ENCODE measurements around the gene LEPROT. TPM values are rescaled to one million over a fixed set of nuclear protein-coding genes. Genes with fewer than 3 reads are reported as not detected.
A peak's percentile ranks its signal among the peaks of the same experiment; 100 is the strongest.
"Not testable (repeated sequence)": the region's sequence is repeated elsewhere in the genome, so short reads cannot be mapped to it uniquely, and the experiment has no call there.

Gene LEPROT
- total RNA-seq, 1 donor from 2014 or later: 56.0 TPM

- H3K4me3 Mint-ChIP-seq (ENCODE audit: unreplicated experiment): no peak overlapping the region
- H3K36me3 Mint-ChIP-seq (ENCODE audit: unreplicated experiment): peaks cover 12% of the 10 kb centered on the region
- peaks cover 3% of the 10 kb centered on the region for H3K27me3 Mint-ChIP-seq (ENCODE audit: unreplicated experiment)
- no peaks in the 10 kb centered on the region for H3K4me1 Mint-ChIP-seq (ENCODE audit: low read depth, unreplicated experiment)
- H3K9me3 Mint-ChIP-seq (ENCODE audit: unreplicated experiment): peaks cover 10% of the 10 kb centered on the region
- no peak for TF ChIP-seq CTCF (IDR thresholded peaks at IDR 0.05; ENCODE audit: partially characterized antibody, unreplicated experiment)
- no peak overlapping the region for H3K27ac Mint-ChIP-seq (ENCODE audit: unreplicated experiment)
- no peak for DNase-seq
Measured at GRCh38 chr1:65459397-65459768, 38.9 kb downstream of the LEPROT start.

GRCh38 chr1:65465837-65466236 is 45.4 kb downstream of the LEPROT start:
- Mint-ChIP-seq H3K36me3 (ENCODE audit: unreplicated experiment) (peaks cover 26% of the 10 kb centered on the region), H3K9me3 (ENCODE audit: unreplicated experiment) (peaks cover 18% of the 10 kb centered on the region)
- not testable (repeated sequence) for H3K4me1 Mint-ChIP-seq (ENCODE audit: low read depth, unreplicated experiment); H3K27ac Mint-ChIP-seq (ENCODE audit: unreplicated experiment); DNase-seq; H3K4me3 Mint-ChIP-seq (ENCODE audit: unreplicated experiment); H3K27me3 Mint-ChIP-seq (ENCODE audit: unreplicated experiment)

- Mint-ChIP-seq H3K4me1 (ENCODE audit: low read depth, unreplicated experiment) (peaks cover 17% of the 10 kb centered on the region), H3K27me3 (ENCODE audit: unreplicated experiment) (peaks cover 3% of the 10 kb centered on the region), H3K4me3 (ENCODE audit: unreplicated experiment) (no peak overlapping the region), H3K36me3 (ENCODE audit: unreplicated experiment) (peaks cover 26% of the 10 kb centered on the region), H3K27ac (ENCODE audit: unreplicated experiment) (peak overlapping the region; percentile 39), H3K9me3 (ENCODE audit: unreplicated experiment) (peaks cover 18% of the 10 kb centered on the region)
- peak; percentile 59 for DNase-seq
- no peak for TF ChIP-seq CTCF (IDR thresholded peaks at IDR 0.05; ENCODE audit: partially characterized antibody, unreplicated experiment)
Measured at GRCh38 chr1:65467536-65467935, 47.1 kb downstream of the LEPROT start.

- Mint-ChIP-seq H3K36me3 (ENCODE audit: unreplicated experiment) (peaks cover 20% of the 10 kb centered on the region), H3K27me3 (ENCODE audit: unreplicated experiment) (no peaks in the 10 kb centered on the region), H3K9me3 (ENCODE audit: unreplicated experiment) (peaks cover 14% of the 10 kb centered on the region), H3K4me3 (ENCODE audit: unreplicated experiment) (no peak overlapping the region), H3K27ac (ENCODE audit: unreplicated experiment) (no peak overlapping the region), H3K4me1 (ENCODE audit: low read depth, unreplicated experiment) (peaks cover 24% of the 10 kb centered on the region)
- DNase-seq: no peak
- no peak for TF ChIP-seq CTCF (IDR thresholded peaks at IDR 0.05; ENCODE audit: partially characterized antibody, unreplicated experiment)
Measured at GRCh38 chr1:65469126-65469888, 48.8 kb downstream of the LEPROT start.

- H3K9me3 Mint-ChIP-seq (ENCODE audit: unreplicated experiment): peaks cover 14% of the 10 kb centered on the region
- DNase-seq: no peak
- H3K36me3 Mint-ChIP-seq (ENCODE audit: unreplicated experiment): peaks cover 17% of the 10 kb centered on the region
- TF ChIP-seq CTCF (IDR thresholded peaks at IDR 0.05; ENCODE audit: partially characterized antibody, unreplicated experiment): no peak
- no peak overlapping the region for H3K4me3 Mint-ChIP-seq (ENCODE audit: unreplicated experiment)
- H3K27me3 Mint-ChIP-seq (ENCODE audit: unreplicated experiment): no peaks in the 10 kb centered on the region
- H3K27ac Mint-ChIP-seq (ENCODE audit: unreplicated experiment): no peak overlapping the region
- H3K4me1 Mint-ChIP-seq (ENCODE audit: low read depth, unreplicated experiment): peaks cover 24% of the 10 kb centered on the region
Measured at GRCh38 chr1:65469889-65470340, 49.4 kb downstream of the LEPROT start.

All from glutamatergic neuron (in vitro differentiated cells).